Caco-2 (cell line): ENCODE data around the gene FOXC2. TPM values are rescaled to one million over a fixed set of nuclear protein-coding genes. Genes with fewer than 3 reads are reported as not detected.

Experiments
- BruUV-seq: library from RNA; stranded (reverse); fragments of 400-500 nt; replicated peaks from 2 replicates; lab custom pipeline; 2021; lab: Mats Ljungman, UMichigan
- CTCF ChIA-PET: fragments of 300-600 bp; sonication (Branson Sonifier 250); formaldehyde crosslinking; loops from one replicate; lab custom pipeline; 2022; ENCODE audit warnings: antibody characterized with exemption; lab: Charles Lee
- POLR2A ChIA-PET: fragments of 300-600 bp; sonication (Branson Sonifier 250); formaldehyde crosslinking; loops from one replicate; lab custom pipeline; 2022; ENCODE audit warnings: antibody characterized with exemption; lab: Charles Lee
- DNase-seq, 2 experiments: peaks; one replicate each; pipeline versions ENCODE4 v3.0.0 to v3.0.0-alpha.2; 2020 to 2022
- H3K27me3 ChIP-seq: replicated peaks from 2 replicates; pipeline ENCODE4 v1.6.0; 2011; ENCODE audit warnings: low read length; ENCODE audit not compliant: control insufficient read depth, insufficient read depth
- H3K36me3 ChIP-seq: 2 replicates; pipeline ENCODE4 v1.5.1; 2011; ENCODE audit warnings: low read length; ENCODE audit not compliant: control insufficient read depth, insufficient read depth
- H3K4me1 ChIP-seq: fragments of 250-450 bp; sonication (Bioruptor Pico); 2 replicates; pipeline ENCODE4 v1.5.1; 2020; ENCODE audit warnings: mild to moderate bottlenecking
- H3K4me3 ChIP-seq: 2 replicates; pipeline ENCODE4 v1.5.1; 2011; ENCODE audit warnings: low read depth, mild to moderate bottlenecking, control low read depth, low read length
- H3K9me3 ChIP-seq: fragments of 250-450 bp; sonication (Bioruptor Pico); 2 replicates; pipeline ENCODE4 v1.5.1; 2020; ENCODE audit warnings: mild to moderate bottlenecking, moderate library complexity
- H3K27ac Mint-ChIP-seq: one replicate; pipeline ENCODE4 v1.8.0; 2022; ENCODE audit warnings: mixed read lengths; ENCODE audit not compliant: unreplicated experiment
- H3K27me3 Mint-ChIP-seq: one replicate; pipeline ENCODE4 v1.8.0; 2022; ENCODE audit warnings: mixed read lengths; ENCODE audit not compliant: insufficient read depth, unreplicated experiment
- H3K36me3 Mint-ChIP-seq: one replicate; pipeline ENCODE4 v1.8.0; 2022; ENCODE audit warnings: mild to moderate bottlenecking, mixed read lengths; ENCODE audit not compliant: insufficient read depth, unreplicated experiment
- H3K4me1 Mint-ChIP-seq: one replicate; pipeline ENCODE4 v1.8.0; 2022; ENCODE audit warnings: low read depth, mixed read lengths; ENCODE audit not compliant: unreplicated experiment
- H3K4me3 Mint-ChIP-seq: one replicate; pipeline ENCODE4 v1.8.0; 2022; ENCODE audit warnings: mild to moderate bottlenecking, moderate library complexity, mixed read lengths; ENCODE audit not compliant: unreplicated experiment
- H3K9me3 Mint-ChIP-seq: one replicate; pipeline ENCODE4 v1.8.0; 2022; ENCODE audit warnings: mixed read lengths; ENCODE audit not compliant: unreplicated experiment
- CTCF ChIP-seq, 2 experiments: fragments of 200-600 bp in 1 of 2; IDR thresholded peaks; 1 replicate in 1 of 2; 2 replicates in 1 of 2; pipeline versions ENCODE4 v1.5.1 to v1.8.0; 2011 to 2022; ENCODE audit warnings: antibody characterized with exemption in 1 of 2, control low read depth in 1 of 2, inconsistent platforms in 1 of 2, low read depth in 1 of 2, low read length in 1 of 2, mild to moderate bottlenecking in 1 of 2, moderate library complexity in 1 of 2; ENCODE audit not compliant: insufficient read depth in 1 of 2, severe bottlenecking in 1 of 2, unreplicated experiment in 1 of 2
- intact Hi-C: fragments of 100-400 bp; cut with micrococcal nuclease; formaldehyde crosslinking; loops from one replicate; pipeline ENCODE4 v1.10.0; 2022; ENCODE audit not compliant: unreplicated experiment
- total RNA-seq: library from RNA; stranded (reverse); gene quantifications from 2 replicates; pipeline ENCODE4 v1.2.3, GENCODE V29; 2022

FOXC2 gene
- total RNA-seq, 1 experiment from 2014 or later = not detected

- no peak overlapping the region for H3K4me3 Mint-ChIP-seq
- H3K4me3 ChIP-seq = no peak overlapping the region
- POLR2A ChIA-PET = interaction anchor here (0.5 kb wide), 1 partner anchor 181 kb away, joined by 3 read pairs; no protein-coding TSS in a partner anchor
- CTCF ChIA-PET = no interaction called here
- H3K27me3 Mint-ChIP-seq = peaks cover 14% of the 10 kb centered on the region
- no peaks in the 10 kb centered on the region for H3K4me1 Mint-ChIP-seq
- no peaks in the 10 kb centered on the region for H3K36me3 Mint-ChIP-seq
- intact Hi-C loops = no loop called here
- no peaks in the 10 kb centered on the region for H3K4me1 ChIP-seq
- no peaks in the 10 kb centered on the region for H3K36me3 ChIP-seq
- H3K27ac Mint-ChIP-seq = no peak overlapping the region
- no peak for TF ChIP-seq CTCF (IDR thresholded peaks at IDR 0.05; ENCODE audit: insufficient read depth in 1 of 2, low read depth in 1 of 2, low read length in 1 of 2, severe bottlenecking in 1 of 2, unreplicated experiment in 1 of 2)
- DNase-seq = no peak
- BruUV-seq = no TSS peak
- H3K9me3 Mint-ChIP-seq = peaks cover 10% of the 10 kb centered on the region
- H3K9me3 ChIP-seq = no peaks in the 10 kb centered on the region; the same call in 1 of the 2 replicates
- no peaks in the 10 kb centered on the region for H3K27me3 ChIP-seq
Measured at GRCh38 chr16:86602521-86602920, 35.9 kb downstream of the FOXC2 start.

DNA sequence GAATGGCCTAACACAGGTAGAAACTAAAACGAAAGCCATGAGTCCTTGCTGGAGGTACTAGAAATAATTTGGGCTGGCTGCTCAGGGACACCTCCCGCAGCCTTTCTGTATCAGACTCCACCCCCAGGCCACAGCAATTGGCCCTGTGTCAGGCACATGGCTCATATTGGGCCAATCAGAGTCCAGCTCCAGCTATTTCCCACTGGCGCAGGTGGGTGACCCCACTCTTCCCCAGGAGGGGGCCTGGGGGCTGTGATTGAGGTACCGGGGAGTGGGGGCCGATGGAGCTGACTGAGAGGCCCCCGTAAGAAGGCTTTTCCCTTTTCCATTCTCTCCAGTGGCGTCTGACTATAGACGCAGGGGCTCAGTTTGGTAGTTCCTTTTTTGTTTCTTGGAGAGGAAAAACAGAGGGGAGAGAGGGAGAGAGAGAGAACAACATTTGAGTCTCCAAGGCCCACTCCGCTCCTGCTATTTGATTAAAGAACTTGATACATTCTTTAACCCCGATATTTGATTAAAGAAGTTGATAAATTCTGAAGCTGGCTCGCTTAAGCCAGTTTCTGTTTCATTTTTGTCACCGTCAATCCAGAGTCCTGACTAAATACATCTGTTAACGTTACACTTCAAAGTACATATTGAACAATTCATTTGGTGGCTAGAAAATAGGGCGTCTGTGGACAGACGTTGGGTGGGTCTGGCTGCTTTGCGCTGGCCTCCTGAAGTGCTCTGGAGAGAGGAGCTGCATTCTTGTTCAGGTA, 38.0 kb downstream of the FOXC2 start:
- no TSS peak for BruUV-seq
- H3K27me3 ChIP-seq = no peaks in the 10 kb centered on the region
- no peaks in the 10 kb centered on the region for H3K4me1 ChIP-seq

GRCh38 chr16:86605950-86606349, 39.3 kb downstream of the FOXC2 start:
- BruUV-seq = no TSS peak
- Mint-ChIP-seq H3K4me3 (no peak overlapping the region), H3K4me1 (no peaks in the 10 kb centered on the region), H3K27ac (no peak overlapping the region), H3K27me3 (peaks cover 7% of the 10 kb centered on the region), H3K9me3 (peaks cover 10% of the 10 kb centered on the region), H3K36me3 (no peaks in the 10 kb centered on the region)
- POLR2A ChIA-PET = no interaction called here
- no peaks in the 10 kb centered on the region for H3K9me3 ChIP-seq
- H3K36me3 ChIP-seq = no peaks in the 10 kb centered on the region
- H3K4me3 ChIP-seq = no peak overlapping the region
- CTCF ChIA-PET = no interaction called here
- TF ChIP-seq CTCF (IDR thresholded peaks at IDR 0.05; ENCODE audit: insufficient read depth in 1 of 2, low read depth in 1 of 2, low read length in 1 of 2, severe bottlenecking in 1 of 2, unreplicated experiment in 1 of 2) = no peak
- DNase-seq = no peak
- H3K4me1 ChIP-seq = peaks cover 2% of the 10 kb centered on the region
- intact Hi-C loops = no loop called here
- H3K27me3 ChIP-seq = no peaks in the 10 kb centered on the region

More for the DNA sequence above, 38.0 kb downstream of the FOXC2 start:
- Mint-ChIP-seq H3K9me3 (peaks cover 10% of the 10 kb centered on the region), H3K36me3 (no peaks in the 10 kb centered on the region), H3K27ac (no peak overlapping the region), H3K27me3 (peaks cover 7% of the 10 kb centered on the region), H3K4me1 (no peaks in the 10 kb centered on the region), H3K4me3 (no peak overlapping the region)
- POLR2A ChIA-PET = no interaction called here
- Histone ChIP-seq H3K4me3 (no peak overlapping the region), H3K9me3 (no peaks in the 10 kb centered on the region; the same call in 1 of the 2 replicates), H3K36me3 (no peaks in the 10 kb centered on the region)
- no peak for TF ChIP-seq CTCF (IDR thresholded peaks at IDR 0.05; ENCODE audit: insufficient read depth in 1 of 2, low read depth in 1 of 2, low read length in 1 of 2, severe bottlenecking in 1 of 2, unreplicated experiment in 1 of 2)
- intact Hi-C loops = no loop called here
- DNase-seq = no peak
- CTCF ChIA-PET = interaction anchor here (0.6 to 0.7 kb wide), 2 partner anchors 28 to 531 kb away, joined by 3 read pairs; no protein-coding TSS in a partner anchor
